ENCODE results near the gene DLG2. TPM values are rescaled to one million over a fixed set of nuclear protein-coding genes. Genes with fewer than 3 reads are reported as not detected.

DLG2 gene
- total RNA-seq, 1 donor from 2014 or later = 2.1 TPM

DNA sequence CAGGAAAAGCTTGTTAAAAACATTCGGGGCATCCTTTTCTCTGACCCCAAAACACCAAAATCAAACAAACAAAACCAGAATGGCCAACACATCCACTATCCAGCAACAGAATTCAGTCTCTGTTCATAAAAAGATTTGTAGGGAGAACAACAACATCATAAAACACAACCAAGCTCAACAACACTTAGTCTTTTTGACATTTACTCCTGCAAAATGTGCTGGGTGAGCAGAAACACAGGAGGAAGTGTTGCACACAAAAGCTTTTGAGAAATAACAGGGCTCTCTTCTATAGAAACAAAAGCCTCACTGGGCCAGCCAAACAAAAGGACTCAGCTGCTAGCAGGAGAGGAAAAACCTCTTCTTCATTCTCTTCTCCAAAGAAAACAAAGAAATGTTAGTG is 1604.9 kb downstream of the DLG2 start:
- DNase-seq (ENCODE audit: low read depth, low spot score) = no peak
- no peak for TF ChIP-seq CTCF (conservative IDR thresholded peaks at IDR 0.05)
- Mint-ChIP-seq H3K27me3 (ENCODE audit: low read depth) (no peaks in the 10 kb centered on the region), H3K27ac (ENCODE audit: unreplicated experiment) (peak overlapping the region; percentile 90), H3K4me1 (peaks cover 28% of the 10 kb centered on the region), H3K9me3 (no peaks in the 10 kb centered on the region), H3K4me3 (peak overlapping the region; percentile 60), H3K36me3 (ENCODE audit: low read depth) (no peaks in the 10 kb centered on the region)

- peaks cover 28% of the 10 kb centered on the region for H3K4me1 Mint-ChIP-seq
- TF ChIP-seq CTCF (conservative IDR thresholded peaks at IDR 0.05) = no peak
- no peaks in the 10 kb centered on the region for H3K27me3 Mint-ChIP-seq (ENCODE audit: low read depth)
- H3K27ac Mint-ChIP-seq (ENCODE audit: unreplicated experiment) = no peak overlapping the region
- H3K36me3 Mint-ChIP-seq (ENCODE audit: low read depth) = no peaks in the 10 kb centered on the region
- no peak overlapping the region for H3K4me3 Mint-ChIP-seq
- no peak for DNase-seq (ENCODE audit: low read depth, low spot score)
- no peaks in the 10 kb centered on the region for H3K9me3 Mint-ChIP-seq
Measured at GRCh38 chr11:84021291-84021690, 1605.9 kb downstream of the DLG2 start.

DNA sequence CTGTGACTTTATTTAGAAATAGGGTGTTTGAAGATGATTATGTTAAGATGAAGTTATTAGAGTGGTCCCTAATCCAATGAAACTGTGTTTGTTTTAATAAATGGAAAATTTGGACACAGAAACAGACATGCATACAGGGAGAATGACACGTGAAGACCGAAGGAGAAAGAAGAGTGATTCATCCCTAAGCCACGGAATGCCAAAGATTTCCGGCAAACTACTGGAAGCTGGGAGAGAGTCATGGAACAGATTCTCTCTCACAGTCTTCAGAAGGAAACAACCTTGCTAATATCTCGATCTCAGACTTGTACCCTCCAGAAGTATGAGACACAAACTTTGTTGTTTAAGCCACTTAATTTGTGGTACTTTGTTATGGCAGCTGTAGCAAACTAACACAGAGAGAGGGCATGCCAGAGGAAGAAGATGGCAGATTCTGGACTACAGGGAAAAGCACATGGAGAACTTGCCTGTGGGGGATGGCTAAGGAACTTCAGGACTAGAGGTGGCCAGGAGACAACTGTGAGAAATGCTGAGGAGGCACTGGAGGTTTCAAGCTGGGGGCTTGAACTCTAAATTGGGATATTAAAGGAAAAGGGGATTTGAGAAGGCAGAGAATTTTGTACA is 1607.5 kb downstream of the DLG2 start:
- peaks cover 2% of the 10 kb centered on the region for H3K36me3 Mint-ChIP-seq (ENCODE audit: low read depth)
- H3K4me3 Mint-ChIP-seq = no peak overlapping the region
- TF ChIP-seq CTCF (conservative IDR thresholded peaks at IDR 0.05) = no peak
- H3K4me1 Mint-ChIP-seq = peaks cover 28% of the 10 kb centered on the region
- DNase-seq (ENCODE audit: low read depth, low spot score) = no peak
- peaks cover 4% of the 10 kb centered on the region for H3K9me3 Mint-ChIP-seq
- no peaks in the 10 kb centered on the region for H3K27me3 Mint-ChIP-seq (ENCODE audit: low read depth)
- H3K27ac Mint-ChIP-seq (ENCODE audit: unreplicated experiment) = no peak overlapping the region

DNA sequence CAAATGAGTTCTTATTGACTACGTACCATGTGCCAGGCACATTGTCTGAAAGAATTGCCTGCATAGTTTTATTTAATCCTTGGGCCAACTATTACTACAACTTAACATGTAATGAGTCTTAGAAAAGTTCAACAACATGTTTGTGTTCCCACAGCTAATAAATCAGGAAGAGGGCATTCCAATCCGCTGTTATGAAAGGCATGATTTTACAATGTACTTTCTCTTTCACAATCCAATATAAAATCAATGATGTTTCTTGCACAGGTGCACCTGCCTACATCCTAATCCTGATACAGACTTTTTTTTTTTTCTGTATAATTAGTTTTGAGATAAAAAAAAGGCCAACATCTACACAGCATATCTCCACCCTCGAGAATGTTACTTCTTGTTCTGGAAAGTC is 1612.6 kb downstream of the DLG2 start:
- no peak for TF ChIP-seq CTCF (conservative IDR thresholded peaks at IDR 0.05)
- no peak for DNase-seq (ENCODE audit: low read depth, low spot score)
- Mint-ChIP-seq H3K9me3 (peaks cover 4% of the 10 kb centered on the region), H3K36me3 (ENCODE audit: low read depth) (peaks cover 2% of the 10 kb centered on the region), H3K27me3 (ENCODE audit: low read depth) (no peaks in the 10 kb centered on the region), H3K27ac (ENCODE audit: unreplicated experiment) (no peak overlapping the region), H3K4me1 (peaks cover 4% of the 10 kb centered on the region), H3K4me3 (no peak overlapping the region)

- Mint-ChIP-seq H3K9me3 (peaks cover 4% of the 10 kb centered on the region), H3K27ac (ENCODE audit: unreplicated experiment) (no peak overlapping the region), H3K27me3 (ENCODE audit: low read depth) (no peaks in the 10 kb centered on the region), H3K4me1 (no peaks in the 10 kb centered on the region), H3K4me3 (no peak overlapping the region), H3K36me3 (ENCODE audit: low read depth) (peaks cover 2% of the 10 kb centered on the region)
- no peak for TF ChIP-seq CTCF (conservative IDR thresholded peaks at IDR 0.05)
- no peak for DNase-seq (ENCODE audit: low read depth, low spot score)
Measured at GRCh38 chr11:84012171-84012826, 1614.8 kb downstream of the DLG2 start.
